ENCODE data around the gene FLRT1. TPM values are rescaled to one million over a fixed set of nuclear protein-coding genes. Genes with fewer than 3 reads are reported as not detected.

Gene FLRT1
- total RNA-seq, 1 donor from 2014 or later = 0.26 TPM

DNA sequence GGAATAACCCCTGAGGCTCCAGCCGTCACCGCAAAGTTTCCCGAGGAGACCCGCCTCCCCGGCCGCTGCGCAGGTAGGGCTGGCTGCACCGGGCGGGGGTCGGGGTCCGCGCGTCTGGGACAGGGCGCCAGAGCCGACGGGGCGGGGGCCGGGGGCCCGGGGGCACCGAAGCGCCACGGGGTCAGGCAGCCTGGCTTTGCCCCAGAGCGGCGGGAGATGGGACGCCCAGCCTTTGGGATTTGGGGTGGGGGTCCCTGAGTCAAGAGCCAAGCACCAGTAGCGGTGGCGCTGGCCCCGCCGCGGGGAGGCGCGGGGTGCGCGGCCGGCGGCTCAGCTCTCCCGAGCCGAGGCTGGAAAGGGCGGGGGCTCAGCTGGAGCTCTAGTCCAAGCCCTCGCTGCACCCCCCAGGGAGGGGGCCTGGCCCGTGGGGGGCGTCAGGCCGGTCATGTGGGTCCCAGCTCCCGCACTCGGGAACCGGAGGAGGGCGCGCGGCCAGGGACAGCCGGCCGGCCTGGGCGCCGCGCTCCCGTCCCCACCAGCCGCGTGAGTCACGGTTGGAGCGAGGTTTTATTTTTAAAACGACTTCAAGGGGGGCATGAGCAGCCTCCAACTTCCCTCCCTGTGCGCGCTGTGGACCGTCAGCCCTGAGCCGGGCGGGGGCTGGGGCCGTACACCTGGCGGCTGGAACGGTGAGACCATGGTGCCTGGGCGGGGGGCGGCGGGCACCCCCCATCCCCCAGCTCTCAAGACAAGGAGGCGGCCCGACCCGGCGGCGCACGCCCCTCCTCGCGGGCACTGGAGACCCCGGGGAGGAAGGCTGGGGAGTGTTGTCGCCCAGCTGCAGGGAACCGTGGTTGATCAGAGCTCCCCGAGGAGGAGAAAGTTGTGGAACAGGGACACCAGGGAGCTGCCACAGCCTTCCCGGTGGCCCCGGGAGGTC, 626 bp downstream of the FLRT1 start:
- FAIRE-seq (no peak), DNase-seq (ENCODE audit: low read depth) (no peak)
- Histone ChIP-seq H3K4me3 (ENCODE audit: low read depth, low read length) (no peak overlapping the region), H3K27me3 (ENCODE audit: control insufficient read depth, insufficient read depth, low read length) (peaks cover 22% of the 10 kb centered on the region), H3K36me3 (ENCODE audit: control insufficient read depth, insufficient read depth, low read length) (no peaks in the 10 kb centered on the region)
- TF ChIP-seq CTCF (IDR thresholded peaks at IDR 0.05; ENCODE audit: insufficient read depth, low read length, severe bottlenecking) = no peak

- TF ChIP-seq CTCF (IDR thresholded peaks at IDR 0.05; ENCODE audit: insufficient read depth, low read length, severe bottlenecking) = no peak
- Histone ChIP-seq H3K36me3 (ENCODE audit: control insufficient read depth, insufficient read depth, low read length) (no peaks in the 10 kb centered on the region), H3K4me3 (ENCODE audit: low read depth, low read length) (no peak overlapping the region), H3K27me3 (ENCODE audit: control insufficient read depth, insufficient read depth, low read length) (peaks cover 22% of the 10 kb centered on the region)
- DNase-seq (ENCODE audit: low read depth) = no peak
- no peak for FAIRE-seq
These were observed 1.4 kb downstream of the FLRT1 start for GRCh38 chr11:64037027-64037634.

GRCh38 chr11:64038500-64038899, 2.8 kb downstream of the FLRT1 start:
- peaks cover 21% of the 10 kb centered on the region for H3K27me3 ChIP-seq (ENCODE audit: control insufficient read depth, insufficient read depth, low read length)
- no peak for TF ChIP-seq CTCF (IDR thresholded peaks at IDR 0.05; ENCODE audit: insufficient read depth, low read length, severe bottlenecking)

DNA sequence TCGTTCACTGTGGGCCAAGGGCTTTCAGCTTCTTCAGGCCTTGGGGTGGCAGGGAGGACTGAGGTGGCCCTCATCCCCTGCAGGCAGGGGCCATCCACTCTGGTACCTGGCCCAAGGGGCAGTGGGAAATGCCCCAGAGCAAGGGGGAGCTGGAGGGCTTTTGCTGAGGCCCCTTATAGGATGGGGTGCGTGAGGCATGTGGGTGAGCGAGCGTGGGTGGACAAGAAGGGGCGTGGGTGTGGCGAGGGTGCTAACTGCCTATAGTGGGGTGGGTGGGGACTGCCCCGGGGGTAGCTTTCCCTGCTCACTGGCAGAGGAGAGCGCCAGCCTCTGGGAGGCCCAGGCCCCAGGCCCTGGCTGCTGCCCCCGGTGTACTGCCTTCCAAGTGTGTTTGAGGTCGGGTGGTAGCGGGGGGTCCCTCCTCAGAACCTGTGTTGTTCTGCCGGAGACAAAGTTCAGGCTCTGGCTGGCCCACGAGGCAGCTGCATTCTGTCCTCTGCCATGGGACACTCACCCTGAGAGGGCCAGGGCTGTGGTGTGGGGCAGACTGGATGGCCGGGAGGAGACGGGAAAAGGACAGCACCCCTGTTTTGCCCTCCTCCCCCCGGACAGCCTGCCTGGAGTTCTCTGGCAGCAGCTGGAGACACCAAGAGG, 3.4 kb downstream of the FLRT1 start:
- FAIRE-seq (no peak), DNase-seq (ENCODE audit: low read depth) (no peak)
- Histone ChIP-seq H3K27me3 (ENCODE audit: control insufficient read depth, insufficient read depth, low read length) (peaks cover 19% of the 10 kb centered on the region), H3K4me3 (ENCODE audit: low read depth, low read length) (no peak overlapping the region), H3K36me3 (ENCODE audit: control insufficient read depth, insufficient read depth, low read length) (no peaks in the 10 kb centered on the region)
- TF ChIP-seq CTCF (IDR thresholded peaks at IDR 0.05; ENCODE audit: insufficient read depth, low read length, severe bottlenecking) = no peak

More at GRCh38 chr11:64038500-64038899, 2.8 kb downstream of the FLRT1 start:
- no peak for DNase-seq (ENCODE audit: low read depth)
- Histone ChIP-seq H3K36me3 (ENCODE audit: control insufficient read depth, insufficient read depth, low read length) (no peaks in the 10 kb centered on the region), H3K4me3 (ENCODE audit: low read depth, low read length) (no peak overlapping the region)
- FAIRE-seq = no peak

- DNase-seq (ENCODE audit: low read depth) = no peak
- peak; percentile 48 for TF ChIP-seq CTCF (IDR thresholded peaks at IDR 0.05; ENCODE audit: insufficient read depth, low read length, severe bottlenecking)
- Histone ChIP-seq H3K36me3 (ENCODE audit: control insufficient read depth, insufficient read depth, low read length) (no peaks in the 10 kb centered on the region), H3K27me3 (ENCODE audit: control insufficient read depth, insufficient read depth, low read length) (peaks cover 10% of the 10 kb centered on the region), H3K4me3 (ENCODE audit: low read depth, low read length) (no peak overlapping the region)
- FAIRE-seq = no peak
These were observed 5.1 kb downstream of the FLRT1 start for GRCh38 chr11:64040684-64041322.

Data from bronchial epithelial cell (primary cell).